Stimulated activated CD4-positive, alpha-beta T cell treated with anti-CD3 and anti-CD28 coated beads, TNF-alpha, amount 100 ng/mL, for 24 hours (primary cell): ENCODE data around the gene ADAM12.

Experiments
- DNase-seq, 3 experiments: peaks; one replicate each; pipeline ENCODE4 v3.0.0-alpha.2; 2020; ENCODE audit warnings: low read depth in 3 of 3

Gene ADAM12

DNA sequence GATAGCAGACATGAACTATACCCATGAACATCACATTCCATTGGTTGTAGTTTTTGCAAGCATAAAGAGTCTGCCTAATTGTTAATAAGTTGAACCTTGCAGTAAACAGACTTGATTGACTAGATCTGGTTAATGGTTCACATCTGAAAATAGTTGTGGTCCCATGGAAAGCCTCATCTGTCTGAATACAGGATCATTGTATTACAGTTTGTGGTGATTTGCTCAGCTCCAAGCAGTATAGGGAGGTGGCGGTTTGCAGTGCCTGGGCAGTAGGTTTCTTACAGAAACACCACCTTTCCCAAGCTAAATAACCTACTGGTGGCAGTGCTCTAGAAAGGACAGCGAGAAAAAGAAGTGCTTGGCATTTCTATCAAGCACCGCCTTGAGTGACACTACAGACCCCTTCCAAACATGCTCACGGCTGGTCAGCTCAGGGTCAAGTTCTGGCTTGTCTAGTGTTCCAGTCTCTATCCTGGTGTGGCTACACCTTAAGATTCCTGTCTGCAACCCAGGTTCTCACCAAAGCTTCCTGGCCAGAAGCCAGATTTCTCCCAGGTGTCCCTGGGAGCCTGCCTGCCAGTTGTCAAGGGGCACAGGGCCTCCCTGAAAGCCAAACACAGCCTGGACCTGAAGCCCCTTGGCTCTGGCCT is 372.0 kb downstream of the ADAM12 start:
- DNase-seq, result no peak

DNA sequence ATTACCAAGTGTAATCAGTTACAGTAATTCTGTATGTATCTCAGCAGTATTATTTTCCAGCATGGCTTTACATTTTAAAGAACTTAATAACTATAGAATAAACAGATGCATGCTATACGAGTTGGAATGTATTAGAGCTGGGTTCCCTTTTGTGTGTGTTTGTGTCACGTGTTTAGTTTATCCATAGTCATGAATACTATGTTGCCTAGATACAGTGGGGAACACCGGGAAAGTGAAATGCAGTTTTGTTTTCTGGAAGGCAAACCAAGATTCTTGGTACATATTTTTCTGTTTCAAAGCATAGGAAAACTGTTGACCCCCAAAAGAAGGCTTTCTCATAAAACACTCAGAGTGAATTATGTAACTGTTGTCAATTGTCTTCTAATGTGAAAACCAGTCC is 372.9 kb downstream of the ADAM12 start:
- DNase-seq, result no peak

DNA sequence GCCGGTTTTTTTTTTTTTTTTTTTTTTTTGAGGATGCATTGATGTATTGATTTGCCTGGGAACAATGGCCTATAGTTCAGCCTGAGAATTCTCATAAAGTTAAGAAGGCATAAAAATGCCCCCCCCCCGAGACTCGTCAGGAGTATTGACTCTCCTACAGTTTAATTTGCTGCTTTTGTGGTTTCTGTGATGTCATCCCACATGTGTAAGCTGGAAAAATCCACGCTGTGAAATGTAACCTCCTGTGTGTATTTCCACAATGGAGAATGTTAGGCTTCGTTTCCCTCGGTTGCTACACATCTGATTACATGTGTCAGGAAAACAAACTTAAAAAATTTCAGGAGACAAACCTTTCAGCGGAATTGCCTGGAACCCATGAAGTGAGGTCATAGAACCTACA is 374.0 kb downstream of the ADAM12 start:
- no peak for DNase-seq

DNA sequence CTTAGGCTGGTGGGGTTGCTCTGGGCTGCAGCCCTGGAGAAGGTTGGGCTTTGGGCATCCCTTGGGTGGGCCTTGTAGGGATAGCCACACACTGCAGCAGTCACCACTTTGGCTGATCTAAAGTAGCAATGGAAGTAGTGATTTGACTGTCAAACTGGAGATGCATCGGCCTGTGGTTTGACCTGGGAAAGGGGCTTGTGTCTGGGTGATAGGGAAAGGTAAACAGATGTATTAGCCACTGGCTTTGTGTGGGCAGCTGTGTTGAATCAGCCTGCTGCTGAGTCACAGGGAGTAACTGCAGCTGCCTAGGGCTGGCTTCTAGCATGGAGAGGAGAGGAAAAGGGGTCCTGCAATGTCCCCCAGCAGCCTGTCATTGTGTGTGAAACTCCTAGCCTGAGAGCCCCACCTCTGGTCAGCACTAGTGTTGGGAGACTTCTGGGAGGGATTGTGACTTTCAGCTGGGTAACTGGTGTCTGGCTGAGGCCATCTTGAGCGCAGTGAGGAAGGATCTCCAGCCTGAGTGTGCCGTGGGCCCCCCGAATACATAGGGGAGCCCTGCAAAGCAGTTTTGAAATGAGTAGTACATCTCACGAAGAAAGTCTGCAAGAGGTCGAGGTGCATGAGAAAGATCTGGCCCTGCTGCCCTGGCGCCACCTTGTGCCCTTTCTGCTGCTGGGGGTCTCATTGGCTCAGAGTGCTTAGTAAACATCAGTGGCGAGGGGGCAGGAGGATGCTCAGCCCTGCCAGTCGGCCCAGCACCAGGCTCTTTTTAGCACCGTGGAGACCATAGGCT is 374.6 kb downstream of the ADAM12 start:
- no peak for DNase-seq

DNA sequence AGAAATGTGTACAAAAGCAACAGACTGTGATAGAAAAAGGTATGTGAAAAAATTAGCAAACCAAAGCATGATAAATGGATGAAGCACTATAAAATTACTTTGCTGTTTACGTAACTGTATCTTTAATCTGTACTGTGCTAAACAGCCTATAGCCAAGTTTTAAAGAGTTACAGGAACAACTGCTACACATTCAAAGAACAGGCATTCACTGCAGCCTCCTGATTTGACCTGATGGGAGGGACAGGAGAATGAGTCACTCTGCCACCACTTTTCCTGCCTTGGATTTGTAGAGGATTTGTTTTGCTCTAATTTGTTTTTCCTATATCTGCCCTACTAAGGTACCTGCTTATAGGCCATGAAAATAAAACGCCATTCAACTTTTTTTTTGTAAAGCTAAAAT is 375.8 kb downstream of the ADAM12 start:
- DNase-seq, result no peak

DNA sequence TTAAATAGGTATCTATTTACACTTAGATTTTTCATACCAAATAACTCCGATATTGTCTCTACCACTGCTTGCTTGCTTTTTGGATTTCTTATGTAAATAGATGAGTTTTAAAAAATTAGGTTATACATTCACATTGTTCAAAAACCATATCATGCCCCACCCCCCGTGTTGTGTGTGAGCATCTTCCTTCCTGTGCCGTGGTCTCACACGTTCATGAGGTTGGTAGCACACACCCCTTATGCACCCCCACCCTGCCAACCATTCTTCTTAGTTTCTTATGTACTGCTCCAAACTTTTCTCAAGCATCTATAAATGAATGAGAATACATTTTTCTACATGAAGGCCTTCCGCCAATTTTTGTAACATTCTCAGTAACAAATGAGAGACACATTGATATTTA is 376.3 kb downstream of the ADAM12 start:
- DNase-seq, result no peak

DNA sequence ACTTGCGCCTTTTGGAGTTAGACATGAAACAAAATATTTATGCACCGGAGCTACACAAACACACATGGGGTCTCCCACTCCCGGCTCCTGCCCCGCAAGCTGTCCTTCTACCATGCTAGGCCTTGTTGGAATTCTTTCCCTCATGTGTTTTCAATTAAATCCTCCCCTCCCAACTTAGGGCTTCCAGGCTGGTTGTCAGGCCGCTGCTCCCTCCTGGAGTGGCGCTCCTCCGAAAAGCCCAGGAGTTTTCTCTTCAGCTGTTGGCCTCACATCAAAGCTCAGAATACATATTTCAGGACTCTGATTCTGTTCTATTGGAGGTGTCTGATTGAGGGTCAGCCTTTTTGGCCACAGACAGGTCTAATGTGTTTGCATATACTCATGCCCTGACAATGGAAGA is 378.6 kb downstream of the ADAM12 start:
- DNase-seq, result no peak

DNA sequence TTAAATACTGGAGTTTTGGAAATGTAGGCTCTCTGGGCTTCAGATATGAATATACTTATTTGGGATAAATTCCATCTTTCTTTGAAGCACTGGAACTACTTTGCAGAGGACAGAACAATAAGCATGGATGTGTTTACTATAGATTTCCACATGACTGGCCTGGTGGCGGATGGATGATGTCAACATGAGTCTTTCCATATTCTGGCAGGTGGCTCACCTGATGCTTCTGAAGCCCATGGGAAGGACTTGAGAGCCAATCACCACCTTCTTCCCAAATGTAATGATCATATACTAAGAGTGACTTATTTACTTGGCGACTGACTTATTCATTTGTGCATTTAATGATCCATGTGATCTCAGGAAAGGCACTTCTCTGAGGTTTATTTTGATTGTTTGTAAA is 381.4 kb downstream of the ADAM12 start:
- no peak for DNase-seq

DNA sequence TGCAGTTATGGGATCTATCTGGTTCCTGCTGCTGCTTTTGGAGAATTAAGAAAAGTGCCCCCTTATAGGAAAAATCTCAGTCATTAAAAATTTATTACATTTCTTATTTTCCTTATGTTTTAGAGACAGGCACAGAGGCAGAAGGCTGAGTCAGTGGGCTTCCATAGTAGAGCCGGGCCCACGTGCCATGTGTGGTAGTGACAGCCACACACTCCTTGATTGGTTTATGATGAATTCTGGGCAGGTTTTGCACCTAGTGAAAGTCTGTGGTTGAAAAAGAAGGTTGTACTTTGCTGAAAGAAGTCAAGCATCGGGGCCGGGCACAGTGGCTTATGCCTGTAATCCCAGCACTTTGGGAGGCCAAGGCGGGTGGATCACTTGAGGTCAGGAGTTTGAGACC is 382.0 kb downstream of the ADAM12 start:
- no peak for DNase-seq

DNA sequence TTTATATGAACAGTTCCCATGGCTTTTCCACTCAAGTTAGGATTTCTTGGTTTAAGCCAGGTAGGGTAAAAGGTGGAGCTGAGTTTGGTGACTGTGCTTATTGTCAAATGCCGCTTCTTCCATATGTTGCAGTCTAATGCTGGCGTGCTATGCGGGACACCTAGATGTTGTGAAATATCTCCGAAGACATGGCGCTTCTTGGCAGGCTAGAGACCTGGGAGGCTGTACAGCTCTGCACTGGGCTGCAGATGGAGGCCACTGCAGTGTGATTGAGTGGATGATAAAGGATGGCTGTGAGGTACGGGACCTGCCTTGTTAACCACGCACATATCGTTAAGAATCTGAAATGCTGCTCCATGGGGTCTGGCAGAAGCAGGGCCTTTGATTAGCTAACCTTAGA is 383.5 kb downstream of the ADAM12 start:
- DNase-seq, result no peak

DNA sequence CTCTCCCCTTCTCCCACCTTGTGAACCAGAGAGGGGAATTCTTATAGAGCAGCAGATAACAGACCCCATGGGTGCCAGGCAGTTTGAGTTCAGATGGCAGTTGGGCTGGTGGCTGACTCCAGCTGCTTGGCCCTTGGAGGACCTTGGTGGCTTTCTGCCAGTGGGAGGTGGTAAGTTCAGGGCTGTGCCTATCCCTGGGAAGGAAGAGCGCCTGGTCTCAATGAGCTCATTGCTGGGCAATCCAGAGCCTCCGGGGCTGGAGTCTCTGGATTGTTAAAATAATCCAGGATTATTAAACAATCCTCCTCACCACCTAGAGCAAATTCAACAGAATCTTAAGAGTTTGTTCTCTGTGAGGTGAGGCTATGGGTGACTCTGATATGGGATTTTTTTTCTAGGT is 386.7 kb downstream of the ADAM12 start:
- no peak for DNase-seq

DNA sequence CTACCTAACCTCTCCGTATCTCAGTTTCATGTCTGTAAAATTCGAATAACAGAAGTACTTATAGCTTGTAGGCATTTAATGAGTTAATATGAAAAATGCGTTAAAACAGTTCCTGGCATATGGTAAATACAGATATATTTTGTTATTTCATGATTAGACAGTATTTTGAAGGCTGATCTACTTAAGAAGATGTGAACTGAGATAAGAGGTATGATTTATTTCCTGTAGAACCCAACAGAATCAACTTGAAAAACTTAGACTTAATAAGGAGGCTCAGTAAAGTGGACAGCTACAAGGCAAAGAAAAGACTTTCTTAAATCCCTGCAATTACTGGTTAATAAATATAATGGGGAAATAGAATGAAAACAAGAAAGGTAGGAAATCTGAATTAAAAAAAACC is 388.6 kb downstream of the ADAM12 start:
- no peak for DNase-seq

DNA sequence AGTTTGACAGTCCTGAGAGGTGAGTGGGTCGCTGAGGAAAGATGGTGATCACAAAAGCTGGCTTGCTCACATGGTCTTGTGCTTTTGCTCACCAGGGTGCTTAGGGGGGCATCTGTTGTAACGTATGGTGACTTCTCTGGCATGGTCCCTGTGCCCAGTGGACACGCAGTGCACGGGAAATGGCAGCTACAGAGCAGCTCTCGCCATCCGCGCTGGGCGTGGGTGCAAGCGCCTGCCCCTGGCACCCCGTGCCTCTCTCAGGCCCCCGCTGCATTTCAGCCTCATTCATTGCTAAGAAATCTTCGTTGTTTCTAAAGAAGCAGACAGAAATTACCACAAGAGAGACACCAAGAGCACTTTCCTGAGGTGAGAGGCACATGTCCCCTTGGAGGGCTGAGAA is 390.7 kb downstream of the ADAM12 start:
- no peak for DNase-seq

DNA sequence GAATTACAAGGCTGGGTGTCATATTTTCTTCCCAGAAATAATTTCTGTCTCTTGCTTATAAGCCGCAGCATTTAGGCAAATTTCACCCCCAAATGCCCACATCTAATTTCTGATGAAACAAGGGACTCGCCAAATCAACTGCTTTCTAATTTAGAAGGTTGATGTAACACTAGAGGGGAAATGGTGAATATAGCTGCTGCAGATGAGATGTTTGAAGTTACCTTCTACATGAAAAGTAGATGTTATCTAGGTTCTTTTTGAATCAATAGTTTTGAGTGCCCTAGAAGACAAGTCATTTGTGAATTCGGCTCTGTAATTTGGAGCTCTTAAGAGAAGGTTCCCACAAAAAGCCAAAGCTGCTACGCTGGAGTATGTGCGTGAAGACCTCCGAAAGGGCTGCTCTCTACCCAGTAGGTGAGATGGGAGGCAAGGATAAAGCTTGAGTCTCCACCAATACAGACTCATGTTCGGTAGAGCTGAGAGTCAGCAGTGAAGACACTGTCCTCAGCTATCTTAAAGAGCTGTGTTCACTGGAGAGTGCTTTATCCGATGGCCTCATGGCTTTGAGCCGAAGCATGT is 392.5 kb downstream of the ADAM12 start:
- no peak for DNase-seq

DNA sequence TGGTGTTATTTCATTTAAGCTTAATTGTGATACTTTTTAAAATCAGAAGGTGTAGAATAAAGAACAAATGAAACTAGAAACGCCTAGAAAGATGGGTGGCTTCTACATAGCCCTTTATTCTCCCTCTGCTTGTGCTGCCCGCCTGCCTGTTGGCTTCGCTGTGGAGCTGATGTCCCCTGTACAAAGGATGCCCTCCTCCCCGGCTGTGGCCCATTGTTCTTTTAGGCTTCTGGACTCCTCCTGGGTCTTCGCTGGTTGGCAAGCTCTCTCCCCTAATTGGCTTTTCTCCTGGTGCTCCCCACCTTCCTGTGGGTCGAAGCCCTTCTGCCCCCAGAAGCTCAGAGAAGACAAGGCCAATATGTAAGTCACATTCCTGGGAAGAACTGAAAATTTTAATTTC is 393.7 kb downstream of the ADAM12 start:
- DNase-seq, result no peak

DNA sequence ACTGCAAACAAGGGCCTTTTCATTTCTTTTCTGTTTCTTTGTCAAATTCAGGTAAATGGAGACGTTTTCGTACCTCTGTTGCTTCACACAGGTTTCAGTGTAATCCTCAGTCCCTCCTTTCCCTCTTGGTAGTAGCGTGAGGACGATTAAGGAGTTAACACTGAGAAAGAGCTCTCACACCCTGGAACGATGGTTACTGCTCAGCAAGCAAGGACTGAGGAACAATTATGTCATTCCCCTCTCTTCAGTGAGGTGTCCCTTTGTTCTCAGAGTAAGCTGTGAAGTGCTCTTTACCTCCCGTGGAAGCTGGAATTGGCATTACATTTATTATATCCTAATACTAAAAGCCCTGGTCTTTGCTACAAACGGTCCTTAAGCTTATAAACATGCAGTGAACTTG is 396.0 kb downstream of the ADAM12 start:
- no peak for DNase-seq

DNA sequence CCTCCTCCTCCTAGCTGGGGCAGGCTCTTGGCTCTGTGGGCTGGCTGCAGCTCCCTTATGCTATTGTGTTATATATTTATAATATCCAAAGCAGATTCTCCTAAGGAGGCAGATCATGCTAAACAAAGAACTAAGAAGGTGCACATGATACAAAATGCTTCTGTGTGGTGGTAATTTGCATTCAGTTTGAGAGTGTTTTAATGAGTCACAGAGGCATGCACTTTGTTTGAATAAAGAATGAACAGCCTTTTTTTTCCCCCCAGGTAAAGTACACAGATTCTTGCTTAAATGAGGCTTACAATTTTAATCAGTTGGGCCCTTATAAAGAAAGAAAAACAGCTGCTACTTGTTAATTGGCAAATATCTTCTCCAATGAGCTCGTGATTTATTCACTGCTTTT is 396.9 kb downstream of the ADAM12 start:
- DNase-seq, result no peak

DNA sequence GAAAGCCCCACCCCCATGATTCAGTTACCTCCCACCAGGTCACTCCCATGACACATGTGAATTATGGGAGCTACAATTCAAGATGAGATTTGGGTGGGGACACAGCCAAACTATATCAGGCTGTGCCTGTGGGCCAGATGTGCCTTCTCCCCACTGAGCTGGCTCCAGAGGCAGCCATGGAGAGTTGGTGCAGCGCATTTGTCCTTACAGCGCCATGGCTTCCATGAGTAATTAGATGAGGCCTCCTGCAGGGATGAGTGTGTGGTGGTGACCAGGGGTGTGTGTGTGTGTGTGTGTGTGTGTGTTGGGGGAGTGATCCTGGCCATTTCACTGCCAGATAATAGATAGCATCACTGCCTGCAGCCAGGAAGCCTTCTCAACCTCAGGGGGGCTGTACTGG is 397.3 kb downstream of the ADAM12 start:
- DNase-seq, result no peak

DNA sequence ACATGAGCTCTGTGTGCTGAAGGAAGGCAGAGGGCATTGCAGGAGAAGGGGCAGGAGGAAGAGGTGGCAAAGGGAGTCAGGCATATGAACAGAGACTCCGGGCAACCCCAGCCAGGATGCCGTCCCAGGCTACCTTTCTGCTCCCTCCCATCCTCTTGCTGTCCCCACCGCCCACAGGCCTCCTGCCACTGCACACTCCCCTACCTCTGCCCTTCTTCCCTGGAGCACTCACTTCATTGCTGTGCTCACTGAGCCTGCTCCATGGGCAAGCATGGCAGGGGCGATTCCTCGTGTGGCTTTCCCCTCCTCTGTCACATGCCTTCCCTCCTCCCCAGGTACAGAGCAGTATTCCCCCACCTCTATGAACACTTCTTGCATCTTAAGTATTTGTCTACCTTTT is 398.5 kb downstream of the ADAM12 start:
- no peak for DNase-seq

DNA sequence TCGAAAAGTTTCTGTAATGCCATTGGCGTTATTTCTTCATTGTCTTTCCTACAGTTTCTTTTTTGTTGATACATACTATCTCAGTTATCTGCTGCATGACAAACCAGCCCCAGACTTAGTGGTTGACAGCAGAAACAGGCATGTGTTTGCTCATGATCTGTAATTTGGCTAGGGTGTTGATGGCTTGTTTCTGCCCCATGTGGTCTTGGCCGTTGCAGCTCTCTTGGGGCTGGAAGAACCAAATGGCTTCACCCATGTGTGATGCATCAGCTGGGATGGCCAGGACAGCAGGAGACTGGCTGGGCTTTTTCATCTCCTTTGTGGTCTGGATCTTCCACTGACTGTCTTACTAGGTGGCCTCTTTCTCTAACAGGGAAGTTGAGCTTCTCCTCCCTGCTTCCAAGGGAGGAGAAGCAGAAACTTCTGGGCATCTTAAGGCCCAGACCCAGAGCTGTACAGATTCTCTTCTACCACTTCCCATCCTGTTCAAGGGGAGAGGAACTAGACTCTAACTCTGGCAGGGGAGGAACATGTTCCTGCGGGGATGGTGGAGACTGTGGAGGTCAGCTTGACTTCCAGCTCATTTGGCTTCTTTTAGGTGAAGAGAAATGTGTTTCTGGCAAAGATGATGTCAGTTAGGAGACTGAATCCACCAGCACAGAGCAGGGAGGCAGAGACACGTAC is 402.6 kb downstream of the ADAM12 start:
- no peak for DNase-seq

DNA sequence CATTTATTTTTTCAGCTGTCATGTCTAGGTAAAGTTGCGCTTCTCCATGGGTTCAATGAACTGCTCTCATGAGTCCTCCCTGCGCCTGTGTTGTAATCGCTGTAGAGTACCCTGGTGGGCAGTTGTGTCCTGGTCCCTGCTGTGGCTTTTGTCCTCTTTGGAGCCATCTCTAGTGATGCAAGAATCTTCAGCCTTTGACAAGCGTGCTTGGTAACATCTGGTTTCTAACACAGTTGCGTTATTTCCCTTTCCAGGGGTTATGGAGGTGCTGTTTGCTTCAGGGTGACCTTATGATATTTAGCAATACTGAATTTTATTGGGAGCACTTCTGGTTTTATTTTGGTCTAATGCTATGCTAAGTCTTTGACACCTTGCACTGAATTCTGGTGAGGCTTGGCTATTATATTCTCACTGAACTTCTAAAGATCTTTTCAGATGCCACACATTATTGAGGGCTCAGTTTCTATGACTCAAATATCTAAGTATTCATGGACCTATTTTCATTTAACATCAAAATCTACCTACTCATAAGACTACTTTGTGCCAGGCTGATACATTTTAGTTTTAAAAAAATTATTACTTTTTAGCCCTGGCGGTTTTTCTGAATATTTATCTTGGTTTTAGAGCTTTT is 403.3 kb downstream of the ADAM12 start:
- DNase-seq, result no peak

DNA sequence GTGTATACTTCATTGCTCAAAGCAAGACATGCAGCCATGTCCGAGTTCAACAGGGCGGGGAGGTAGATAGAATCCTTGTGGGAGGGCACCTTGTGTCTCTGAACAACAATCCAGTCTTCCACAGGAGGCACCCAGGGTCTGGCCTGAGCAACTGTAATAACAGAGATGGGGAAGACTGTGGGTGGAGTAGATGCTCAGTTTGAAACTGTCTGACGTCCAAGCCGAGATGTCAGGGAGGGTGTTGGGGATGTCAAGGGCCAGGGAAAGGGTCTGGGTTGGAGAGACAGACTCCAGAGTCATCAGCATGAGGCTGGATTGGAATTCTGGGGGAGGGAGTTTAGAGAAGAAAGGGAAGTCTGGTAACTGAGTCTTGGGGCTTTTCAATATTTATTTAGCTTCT is 403.9 kb downstream of the ADAM12 start:
- DNase-seq, result no peak
